ENCODE data around the gene CACNA1B.

GRCh38 chr9:138057726-138058125 is 180.1 kb downstream of the CACNA1B start:
- TF ChIP-seq CTCF (IDR thresholded peaks at IDR 0.05) (no peak), POLR2A (IDR thresholded peaks at IDR 0.05) (no peak), POLR2AphosphoS5 (IDR thresholded peaks at IDR 0.05) (no peak), EP300 (IDR thresholded peaks at IDR 0.05) (no peak)

Data from upper lobe of left lung (tissue), 4 donors.